T-cell (primary cell): ENCODE results near the gene TXN2. TPM values are rescaled to one million over a fixed set of nuclear protein-coding genes. Genes with fewer than 3 reads are reported as not detected.

ENCODE experiments used
- ATAC-seq, 4 experiments: fragments of 200-7000 bp in 3 of 4; fragments of 150-1000 bp in 1 of 4; cut with Tn5 transposase; replicated peaks in 1 of 4; 1 replicate in 3 of 4; 2 replicates in 1 of 4; pipeline ENCODE4 v1.10.0; 2021; ENCODE audit warnings: moderate library complexity in 3 of 4, mild to moderate bottlenecking in 2 of 4, moderate number of reproducible peaks in 1 of 4
- CTCF ChIA-PET, 2 donors: fragments of 300-600 bp; sonication (Branson Sonifier 250); formaldehyde crosslinking; loops; one replicate each; lab custom pipeline; 2022; ENCODE audit warnings: antibody characterized with exemption in 2 of 2; lab: Charles Lee
- POLR2A ChIA-PET, 2 donors: fragments of 300-600 bp; sonication (Branson Sonifier 250); formaldehyde crosslinking; loops; one replicate each; lab custom pipeline; 2022; ENCODE audit warnings: antibody characterized with exemption in 2 of 2; lab: Charles Lee
- DNase-seq, 35 experiments: peaks; one replicate each; pipeline versions ENCODE4 v3.0.0 to v3.0.0-alpha.2; 2013 to 2023
- H3K27ac ChIP-seq: one replicate; pipeline ENCODE4 v1.5.1; 2013; ENCODE audit warnings: low read length
- H3K27me3 ChIP-seq, 2 experiments: replicated peaks in 1 of 2; 1 replicate in 1 of 2; 2 replicates in 1 of 2; pipeline versions ENCODE4 v1.6.1 to v1.7.0; 2013; ENCODE audit warnings: low read length in 1 of 2, mixed read lengths in 1 of 2; ENCODE audit not compliant: control insufficient read depth in 2 of 2, insufficient read depth in 2 of 2; ENCODE audit errors: extremely low read depth in 1 of 2
- H3K36me3 ChIP-seq, 2 donors: 1 replicate in 1 of 2; 2 replicates in 1 of 2; pipeline versions ENCODE4 v1.6.1 to v1.7.0; 2013; ENCODE audit warnings: low read length in 1 of 2; ENCODE audit not compliant: control insufficient read depth in 2 of 2, insufficient read depth in 1 of 2; ENCODE audit errors: extremely low read depth in 1 of 2
- H3K4me1 ChIP-seq, 2 experiments: 1 replicate in 1 of 2; 2 replicates in 1 of 2; pipeline versions ENCODE4 v1.6.1 to v1.7.0; 2013; ENCODE audit warnings: low read length in 2 of 2, mixed read lengths in 1 of 2; ENCODE audit not compliant: insufficient read depth in 2 of 2, control insufficient read depth in 1 of 2; ENCODE audit errors: extremely low read depth in 1 of 2
- H3K4me3 ChIP-seq, 2 donors: 1 replicate in 1 of 2; 2 replicates in 1 of 2; pipeline versions ENCODE4 v1.5.1 to v1.7.0; 2013; ENCODE audit warnings: mild to moderate bottlenecking in 2 of 2, low read length in 1 of 2, moderate library complexity in 1 of 2; ENCODE audit not compliant: control insufficient read depth in 1 of 2; ENCODE audit errors: extremely low read depth in 1 of 2
- H3K9me3 ChIP-seq: 2 replicates; pipeline ENCODE4 v1.7.0; 2013
- H3K27ac Mint-ChIP-seq, 2 donors: one replicate each; pipeline ENCODE4 v1.8.0; 2020 to 2021; ENCODE audit warnings: mild to moderate bottlenecking in 2 of 2, mixed read lengths in 2 of 2
- H3K27me3 Mint-ChIP-seq, 2 donors: one replicate each; pipeline ENCODE4 v1.8.0; 2021 to 2022; ENCODE audit warnings: mixed read lengths in 2 of 2
- H3K36me3 Mint-ChIP-seq: one replicate; pipeline ENCODE4 v1.8.0; 2021; ENCODE audit warnings: mixed read lengths
- H3K4me1 Mint-ChIP-seq, 3 donors: one replicate each; pipeline ENCODE4 v1.8.0; 2020 to 2022; ENCODE audit warnings: mixed read lengths in 3 of 3, mild to moderate bottlenecking in 1 of 3
- H3K4me3 Mint-ChIP-seq, 3 donors: one replicate each; pipeline ENCODE4 v1.8.0; 2020 to 2022; ENCODE audit warnings: mild to moderate bottlenecking in 3 of 3, mixed read lengths in 3 of 3, moderate library complexity in 3 of 3
- H3K9me3 Mint-ChIP-seq, 3 donors: one replicate each; pipeline ENCODE4 v1.8.0; 2020 to 2022; ENCODE audit warnings: mixed read lengths in 3 of 3
- WGBS: methylation state at CpG from one replicate; pipeline ENCODE4 v1.1.5; 2013; ENCODE audit warnings: missing lambda C conversion rate; ENCODE audit not compliant: insufficient coverage; 5-methylcytosine and 5-hydroxymethylcytosine counted together
- total RNA-seq, 35 experiments: library from RNA in 6 of 35; stranded (reverse) in 6 of 35; fragments of 120-200 nt in 1 of 35; gene quantifications; one replicate each; pipeline versions ENCODE4 v1.2.1 to v1.2.4 and lab custom pipeline; 2013 to 2026

Gene TXN2
- total RNA-seq, 5 donors from 2014 or later (not counting 1 experiment from before 2014, with no cell fraction given) = 36.9 to 47.6 (median 45.4) TPM

DNA sequence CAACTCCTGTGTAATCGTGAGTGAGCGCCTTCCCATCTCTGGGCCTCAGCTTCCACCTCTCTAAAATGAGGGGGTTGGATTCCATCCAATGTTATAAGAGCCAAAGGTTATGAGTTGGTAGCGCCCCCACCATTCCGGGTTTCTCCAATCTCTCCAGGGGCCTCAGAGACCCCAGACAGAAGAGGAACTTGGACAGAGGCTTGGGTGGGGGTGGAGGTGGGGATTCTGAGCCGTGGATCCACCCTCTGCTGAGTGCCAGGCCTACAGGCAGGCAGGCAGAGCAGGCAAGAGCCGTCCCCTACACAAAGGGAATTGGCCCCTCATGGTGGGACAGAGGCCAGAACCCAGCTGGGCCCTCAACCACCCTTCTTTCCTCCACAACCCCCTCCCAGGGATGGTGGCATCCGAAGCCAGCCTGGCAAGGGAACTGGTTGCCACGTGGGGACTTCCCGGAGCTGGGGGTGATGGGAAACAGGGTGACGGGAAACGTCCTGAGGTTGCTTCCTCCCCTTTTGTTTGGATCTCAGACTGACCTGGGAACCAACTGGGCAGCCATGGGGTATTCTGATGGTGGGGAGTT is 31.8 kb downstream of the TXN2 start:
- Mint-ChIP-seq H3K27me3 (no peaks in the 10 kb centered on the region), H3K9me3 (no peaks in the 10 kb centered on the region), H3K36me3 (no peaks in the 10 kb centered on the region), H3K4me3 (no peak overlapping the region), H3K27ac (peak overlapping the region in 1 of 2 donors; percentile 44), H3K4me1 (peaks cover 51 to 60% (median 51%) of the 10 kb centered on the region in 3 donors)
- H3K4me1 ChIP-seq = peaks cover 19 to 79% of the 10 kb centered on the region in 2 experiments
- no peaks in the 10 kb centered on the region for H3K36me3 ChIP-seq
- ChIA-PET CTCF (no interaction called here), POLR2A (no interaction called here)
- H3K27ac ChIP-seq = no peak overlapping the region
- 82% methylated on average over 5 of the region's 11 CpGs for WGBS
- H3K9me3 ChIP-seq = no peaks in the 10 kb centered on the region
- DNase-seq = no peak
- no peak overlapping the region for H3K4me3 ChIP-seq
- H3K27me3 ChIP-seq = no peaks in the 10 kb centered on the region
- no peak for ATAC-seq

DNA sequence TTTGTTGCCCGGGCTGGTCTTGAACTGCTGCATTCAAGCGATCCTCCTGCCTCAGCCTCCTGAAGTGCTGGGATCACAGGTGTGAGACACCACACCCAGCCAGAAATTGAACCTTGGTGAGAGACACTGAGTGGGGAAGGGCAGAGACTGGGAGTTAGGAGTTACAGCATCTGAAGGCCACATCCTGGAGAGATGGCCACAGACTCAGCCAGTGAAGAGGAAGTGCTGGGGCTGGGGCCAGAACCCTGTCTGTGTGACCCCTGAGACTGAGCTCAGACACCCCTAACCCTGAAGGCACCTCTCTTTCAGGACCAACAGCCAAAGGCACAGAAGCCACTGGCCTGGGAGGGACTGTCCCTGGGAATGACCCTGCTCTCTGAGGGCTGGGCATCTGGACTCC is 33.8 kb downstream of the TXN2 start:
- no peak for DNase-seq
- ATAC-seq = no peak
- Mint-ChIP-seq H3K9me3 (no peaks in the 10 kb centered on the region), H3K4me3 (no peak overlapping the region), H3K27me3 (no peaks in the 10 kb centered on the region), H3K4me1 (peaks cover 40 to 56% (median 41%) of the 10 kb centered on the region in 3 donors), H3K36me3 (no peaks in the 10 kb centered on the region), H3K27ac (peak overlapping the region in 1 of 2 donors; percentile 34)
- Histone ChIP-seq H3K27me3 (no peaks in the 10 kb centered on the region), H3K36me3 (no peaks in the 10 kb centered on the region), H3K27ac (no peak overlapping the region), H3K4me1 (peaks cover 13 to 58% of the 10 kb centered on the region in 2 experiments), H3K4me3 (no peak overlapping the region), H3K9me3 (no peaks in the 10 kb centered on the region)
- ChIA-PET POLR2A (no interaction called here), CTCF (interaction anchor here in 1 of 2 donors (0.7 kb wide), 1 partner anchor 7 kb away, joined by 3 read pairs; no protein-coding TSS in a partner anchor)
- 83% methylated on average over 2 of the region's 2 CpGs for WGBS

DNA sequence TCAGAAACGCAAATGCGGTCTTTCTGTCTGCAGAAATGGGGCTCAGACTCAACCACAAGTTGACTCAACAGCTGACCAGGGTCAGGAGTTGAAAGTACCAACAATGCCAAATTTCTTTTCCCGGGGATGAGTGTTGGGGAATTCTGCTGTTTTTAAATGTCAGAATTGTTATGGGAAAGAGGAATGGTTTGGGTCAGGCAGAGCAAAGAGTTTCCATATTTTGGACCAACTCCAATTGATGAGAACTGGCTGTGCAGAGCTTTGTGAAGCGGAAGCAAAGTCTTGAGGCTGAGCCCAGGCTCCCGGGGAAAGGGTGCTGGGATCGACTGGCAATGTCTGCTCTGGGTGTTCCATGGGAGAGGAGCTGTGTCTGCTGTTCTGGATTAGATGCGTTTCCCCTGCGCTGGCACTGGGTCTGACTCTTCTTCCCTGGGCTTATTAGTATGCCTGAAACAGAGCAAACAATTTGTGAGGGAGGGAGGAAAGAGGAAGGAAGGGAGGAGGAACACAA is 36.2 kb downstream of the TXN2 start:
- H3K36me3 Mint-ChIP-seq = no peaks in the 10 kb centered on the region
- no peaks in the 10 kb centered on the region for H3K36me3 ChIP-seq
- peak overlapping the region in 1 of 2 donors; percentile 67 for H3K27ac Mint-ChIP-seq
- no peaks in the 10 kb centered on the region for H3K27me3 Mint-ChIP-seq
- no peaks in the 10 kb centered on the region for H3K27me3 ChIP-seq
- H3K4me3 ChIP-seq = no peak overlapping the region
- peaks cover 6 to 34% of the 10 kb centered on the region in 2 experiments for H3K4me1 ChIP-seq
- H3K4me1 Mint-ChIP-seq = peaks cover 26 to 42% (median 29%) of the 10 kb centered on the region in 3 donors
- CTCF ChIA-PET = interaction anchor here in 1 of 2 donors (0.6 kb wide), 1 partner anchor 1163 kb away, joined by 4 read pairs; no protein-coding TSS in a partner anchor
- POLR2A ChIA-PET = interaction anchor here in 1 of 2 donors (0.5 kb wide), 2 partner anchors 16 to 64 kb away, joined by 3 to 8 read pairs; no protein-coding TSS in a partner anchor
- ATAC-seq (no peak), DNase-seq (no peak)
- no peak overlapping the region for H3K27ac ChIP-seq
- no peak overlapping the region for H3K4me3 Mint-ChIP-seq
- H3K9me3 ChIP-seq = no peaks in the 10 kb centered on the region
- WGBS = 91% methylated on average over 6 of the region's 8 CpGs
- H3K9me3 Mint-ChIP-seq = no peaks in the 10 kb centered on the region

DNA sequence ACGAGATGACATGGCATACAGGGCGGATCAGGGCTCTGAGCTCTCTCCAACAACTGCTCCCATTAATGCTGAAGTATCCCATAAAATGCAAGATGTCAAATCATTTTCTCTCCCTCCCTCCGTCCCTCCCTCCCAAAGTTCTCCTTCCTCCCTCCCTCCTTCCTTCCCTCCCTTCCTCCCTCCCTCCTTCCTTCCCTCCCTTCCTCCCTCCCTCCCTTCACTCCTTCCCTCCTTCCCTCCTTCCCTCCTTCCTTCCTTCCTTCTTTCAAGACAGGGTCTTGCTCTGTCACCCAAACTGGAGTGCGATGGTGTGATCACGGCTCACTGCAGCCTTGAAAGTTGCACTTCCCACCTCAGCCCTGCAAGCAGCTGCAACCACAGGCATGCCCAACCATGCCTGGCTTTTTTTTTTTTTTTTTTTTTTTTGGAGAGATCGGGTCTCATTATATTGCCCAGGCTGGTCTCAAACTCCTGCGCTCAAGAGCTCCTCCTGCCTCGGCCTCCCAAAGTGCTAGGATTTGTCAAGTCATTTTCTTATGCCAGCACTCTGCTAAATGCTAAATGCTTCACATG is 38.2 kb downstream of the TXN2 start:
- Mint-ChIP-seq H3K4me1 (peaks cover 26 to 40% (median 27%) of the 10 kb centered on the region in 3 donors), H3K9me3 (no peaks in the 10 kb centered on the region), H3K4me3 (no peak overlapping the region), H3K36me3 (no peaks in the 10 kb centered on the region), H3K27ac (no peak overlapping the region), H3K27me3 (no peaks in the 10 kb centered on the region)
- ATAC-seq (no peak), DNase-seq (no peak)
- POLR2A ChIA-PET = interaction anchor here (0.5 to 0.6 kb wide), 4 partner anchors 14 to 1808 kb away, joined by 3 to 6 read pairs (median 5); no protein-coding TSS in a partner anchor
- no peak overlapping the region for H3K4me3 ChIP-seq
- no peaks in the 10 kb centered on the region for H3K9me3 ChIP-seq
- no peaks in the 10 kb centered on the region for H3K36me3 ChIP-seq
- 61% methylated on average over 3 of the region's 8 CpGs for WGBS
- no peak overlapping the region for H3K27ac ChIP-seq
- CTCF ChIA-PET = interaction anchor here (0.6 to 0.7 kb wide), 2 partner anchors 8 to 1200 kb away, joined by 4 read pairs; no protein-coding TSS in a partner anchor
- H3K4me1 ChIP-seq = peaks cover 5 to 17% of the 10 kb centered on the region in 2 experiments
- H3K27me3 ChIP-seq = no peaks in the 10 kb centered on the region

DNA sequence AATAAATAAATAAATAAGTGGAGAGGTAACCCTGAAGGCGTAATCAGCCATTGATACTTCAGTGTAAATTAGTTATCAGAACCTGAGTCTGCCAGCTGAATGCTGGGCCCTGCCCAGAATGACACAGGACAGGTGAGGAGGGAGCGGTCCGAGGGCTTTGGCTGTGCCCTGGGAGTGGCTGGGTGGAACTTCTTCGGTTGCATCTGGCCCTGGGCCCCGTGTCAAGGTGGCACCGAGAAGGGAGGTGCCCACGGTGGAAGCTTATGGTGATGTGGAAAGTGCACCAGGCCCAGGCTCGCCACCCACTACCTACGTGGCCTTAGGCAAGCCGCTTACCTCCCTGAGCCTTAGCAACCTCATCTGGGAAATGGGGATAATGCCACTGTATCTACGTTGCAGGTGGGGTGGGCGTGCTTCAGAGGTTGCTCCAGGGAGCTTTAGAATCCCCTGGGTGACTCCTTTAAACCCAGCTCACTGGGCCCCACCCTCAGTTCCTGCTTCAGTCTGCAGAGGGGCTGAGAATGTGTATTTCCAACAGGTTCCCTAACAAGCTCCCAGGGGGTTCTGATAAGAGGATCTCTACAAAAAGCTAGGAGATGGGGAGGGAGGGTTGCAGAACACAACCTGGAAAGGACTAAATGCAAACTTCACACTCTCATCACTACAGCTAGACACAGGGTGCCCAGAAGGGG is 38.8 kb downstream of the TXN2 start:
- no peak overlapping the region for H3K4me3 Mint-ChIP-seq
- no peak overlapping the region for H3K27ac Mint-ChIP-seq
- DNase-seq (no peak), ATAC-seq (no peak)
- POLR2A ChIA-PET = interaction anchor here (0.5 to 0.6 kb wide), 3 partner anchors 13 to 29 kb away, joined by 3 to 6 read pairs (median 6); no protein-coding TSS in a partner anchor
- Histone ChIP-seq H3K27me3 (no peaks in the 10 kb centered on the region), H3K27ac (no peak overlapping the region), H3K36me3 (no peaks in the 10 kb centered on the region), H3K4me1 (peaks cover 5 to 18% of the 10 kb centered on the region in 2 experiments), H3K4me3 (no peak overlapping the region), H3K9me3 (no peaks in the 10 kb centered on the region)
- CTCF ChIA-PET = interaction anchor here (0.6 to 0.7 kb wide), 3 partner anchors 9 to 1200 kb away, joined by 4 read pairs; partner anchors contain the start of gene TXN2 (in 1 of the 2)
- no peaks in the 10 kb centered on the region for H3K27me3 Mint-ChIP-seq
- no peaks in the 10 kb centered on the region for H3K9me3 Mint-ChIP-seq
- peaks cover 23 to 40% (median 29%) of the 10 kb centered on the region in 3 donors for H3K4me1 Mint-ChIP-seq
- WGBS = 98% methylated on average over 6 of the region's 12 CpGs
- H3K36me3 Mint-ChIP-seq = no peaks in the 10 kb centered on the region

DNA sequence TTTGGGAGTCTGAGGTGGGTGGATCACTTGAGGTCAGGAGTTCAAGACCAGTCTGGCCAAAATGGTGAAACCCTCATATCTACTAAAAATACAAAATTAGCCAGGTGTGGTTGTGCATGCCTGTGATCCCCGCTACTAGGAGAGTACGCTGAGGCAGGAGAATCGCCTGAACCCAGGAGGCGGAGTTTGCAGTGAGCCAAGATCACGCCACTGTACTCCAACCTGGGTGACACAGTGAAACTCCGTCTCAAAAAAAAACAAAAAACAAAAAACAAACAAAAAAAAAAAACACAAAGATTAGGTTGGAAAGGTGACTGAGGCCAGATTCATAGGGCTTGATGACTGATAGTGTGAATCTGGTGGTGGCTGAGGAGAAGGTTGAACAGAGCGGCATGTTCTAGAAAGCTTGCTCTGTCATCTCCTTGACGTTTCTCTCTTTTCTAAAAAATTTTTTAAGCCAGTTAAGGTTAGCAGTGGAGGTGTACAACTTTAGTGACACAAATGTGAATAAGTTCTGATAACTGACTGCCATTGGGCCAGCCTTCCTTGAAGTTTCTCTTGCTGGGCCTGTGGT is 40.9 kb downstream of the TXN2 start:
- Mint-ChIP-seq H3K9me3 (no peaks in the 10 kb centered on the region), H3K36me3 (no peaks in the 10 kb centered on the region), H3K4me3 (no peak overlapping the region), H3K4me1 (peaks cover 32 to 44% (median 41%) of the 10 kb centered on the region in 3 donors), H3K27me3 (no peaks in the 10 kb centered on the region), H3K27ac (no peak overlapping the region)
- DNase-seq (no peak), ATAC-seq (no peak)
- ChIA-PET POLR2A (no interaction called here), CTCF (interaction anchor here in 1 of 2 donors (0.7 kb wide), 1 partner anchor 90 kb away, joined by 4 read pairs; no protein-coding TSS in a partner anchor)
- WGBS = no CpG with 5 or more reads among the region's 8 CpGs
- peaks cover 16 to 26% of the 10 kb centered on the region in 2 experiments for H3K4me1 ChIP-seq
- H3K36me3 ChIP-seq = no peaks in the 10 kb centered on the region
- no peaks in the 10 kb centered on the region for H3K9me3 ChIP-seq
- H3K4me3 ChIP-seq = no peak overlapping the region
- H3K27me3 ChIP-seq = no peaks in the 10 kb centered on the region
- no peak overlapping the region for H3K27ac ChIP-seq
